Panc1 (cell line): Measurements from ENCODE around the gene COL4A4.

ENCODE experiments used
- TF ChIP-seq, protein P1 (sequence below), 2 experiments: IDR thresholded peaks; 2 replicates each; pipeline ENCODE4 v1.6.1; 2011 to 2012; ENCODE audit warnings: low read depth in 2 of 2, control low read depth in 1 of 2, low read length in 1 of 2, mild to moderate bottlenecking in 1 of 2, moderate library complexity in 1 of 2; ENCODE audit not compliant: insufficient read depth in 1 of 2
- TF ChIP-seq, protein P2 (sequence below): fragments of 450-650 bp; IDR thresholded peaks from 2 replicates; pipeline ENCODE4 v1.5.1; 2017; ENCODE audit warnings: mild to moderate bottlenecking

GRCh38 chr2:227013881-227014280 is 150.1 kb downstream of the COL4A4 start:
- TF ChIP-seq, protein P1, sequence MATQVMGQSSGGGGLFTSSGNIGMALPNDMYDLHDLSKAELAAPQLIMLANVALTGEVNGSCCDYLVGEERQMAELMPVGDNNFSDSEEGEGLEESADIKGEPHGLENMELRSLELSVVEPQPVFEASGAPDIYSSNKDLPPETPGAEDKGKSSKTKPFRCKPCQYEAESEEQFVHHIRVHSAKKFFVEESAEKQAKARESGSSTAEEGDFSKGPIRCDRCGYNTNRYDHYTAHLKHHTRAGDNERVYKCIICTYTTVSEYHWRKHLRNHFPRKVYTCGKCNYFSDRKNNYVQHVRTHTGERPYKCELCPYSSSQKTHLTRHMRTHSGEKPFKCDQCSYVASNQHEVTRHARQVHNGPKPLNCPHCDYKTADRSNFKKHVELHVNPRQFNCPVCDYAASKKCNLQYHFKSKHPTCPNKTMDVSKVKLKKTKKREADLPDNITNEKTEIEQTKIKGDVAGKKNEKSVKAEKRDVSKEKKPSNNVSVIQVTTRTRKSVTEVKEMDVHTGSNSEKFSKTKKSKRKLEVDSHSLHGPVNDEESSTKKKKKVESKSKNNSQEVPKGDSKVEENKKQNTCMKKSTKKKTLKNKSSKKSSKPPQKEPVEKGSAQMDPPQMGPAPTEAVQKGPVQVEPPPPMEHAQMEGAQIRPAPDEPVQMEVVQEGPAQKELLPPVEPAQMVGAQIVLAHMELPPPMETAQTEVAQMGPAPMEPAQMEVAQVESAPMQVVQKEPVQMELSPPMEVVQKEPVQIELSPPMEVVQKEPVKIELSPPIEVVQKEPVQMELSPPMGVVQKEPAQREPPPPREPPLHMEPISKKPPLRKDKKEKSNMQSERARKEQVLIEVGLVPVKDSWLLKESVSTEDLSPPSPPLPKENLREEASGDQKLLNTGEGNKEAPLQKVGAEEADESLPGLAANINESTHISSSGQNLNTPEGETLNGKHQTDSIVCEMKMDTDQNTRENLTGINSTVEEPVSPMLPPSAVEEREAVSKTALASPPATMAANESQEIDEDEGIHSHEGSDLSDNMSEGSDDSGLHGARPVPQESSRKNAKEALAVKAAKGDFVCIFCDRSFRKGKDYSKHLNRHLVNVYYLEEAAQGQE (IDR thresholded peaks at IDR 0.05; ENCODE audit: insufficient read depth in 1 of 2, low read depth in 2 of 2, low read length in 1 of 2): no peak
- TF ChIP-seq, protein P2, sequence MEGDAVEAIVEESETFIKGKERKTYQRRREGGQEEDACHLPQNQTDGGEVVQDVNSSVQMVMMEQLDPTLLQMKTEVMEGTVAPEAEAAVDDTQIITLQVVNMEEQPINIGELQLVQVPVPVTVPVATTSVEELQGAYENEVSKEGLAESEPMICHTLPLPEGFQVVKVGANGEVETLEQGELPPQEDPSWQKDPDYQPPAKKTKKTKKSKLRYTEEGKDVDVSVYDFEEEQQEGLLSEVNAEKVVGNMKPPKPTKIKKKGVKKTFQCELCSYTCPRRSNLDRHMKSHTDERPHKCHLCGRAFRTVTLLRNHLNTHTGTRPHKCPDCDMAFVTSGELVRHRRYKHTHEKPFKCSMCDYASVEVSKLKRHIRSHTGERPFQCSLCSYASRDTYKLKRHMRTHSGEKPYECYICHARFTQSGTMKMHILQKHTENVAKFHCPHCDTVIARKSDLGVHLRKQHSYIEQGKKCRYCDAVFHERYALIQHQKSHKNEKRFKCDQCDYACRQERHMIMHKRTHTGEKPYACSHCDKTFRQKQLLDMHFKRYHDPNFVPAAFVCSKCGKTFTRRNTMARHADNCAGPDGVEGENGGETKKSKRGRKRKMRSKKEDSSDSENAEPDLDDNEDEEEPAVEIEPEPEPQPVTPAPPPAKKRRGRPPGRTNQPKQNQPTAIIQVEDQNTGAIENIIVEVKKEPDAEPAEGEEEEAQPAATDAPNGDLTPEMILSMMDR: no peak
